CD4-positive, CD25-positive, alpha-beta regulatory T cell (primary cell): ENCODE results near the gene XAF1. TPM values are rescaled to one million over a fixed set of nuclear protein-coding genes. Genes with fewer than 3 reads are reported as not detected.
A peak's percentile ranks its signal among the peaks of the same experiment; 100 is the strongest.
"Not testable (repeated sequence)": the region's sequence is repeated elsewhere in the genome, so short reads cannot be mapped to it uniquely, and the experiment has no call there.

Experiments used
- ATAC-seq, 2 donors: fragments of 150-1000 bp; cut with Tn5 transposase; one replicate each; pipeline ENCODE4 v1.10.0; 2021; ENCODE audit warnings: low read depth in 2 of 2, moderate number of reproducible peaks in 2 of 2, moderate library complexity in 1 of 2
- DNase-seq, 3 donors: peaks; one replicate each; pipeline versions ENCODE4 v3.0.0 to v3.0.0-alpha.2; 2012 to 2022; ENCODE audit warnings: mixed read lengths in 1 of 3
- H3K27ac ChIP-seq: one replicate; pipeline ENCODE4 v1.7.0; 2013; ENCODE audit warnings: mild to moderate bottlenecking, low read length; ENCODE audit not compliant: insufficient read depth, poor library complexity, severe bottlenecking
- H3K27me3 ChIP-seq: one replicate; pipeline ENCODE4 v1.7.0; 2013; ENCODE audit warnings: low read length; ENCODE audit not compliant: control insufficient read depth, insufficient read depth
- H3K36me3 ChIP-seq: one replicate; pipeline ENCODE4 v1.7.0; 2013; ENCODE audit warnings: mild to moderate bottlenecking, low read length, moderate library complexity; ENCODE audit not compliant: control insufficient read depth, insufficient read depth
- H3K4me1 ChIP-seq: 2 replicates; pipeline ENCODE4 v1.7.0; 2013; ENCODE audit warnings: mild to moderate bottlenecking, low read length; ENCODE audit not compliant: insufficient read depth, control insufficient read depth, poor library complexity, severe bottlenecking
- H3K4me3 ChIP-seq: one replicate; pipeline ENCODE4 v1.7.0; 2013; ENCODE audit warnings: low read depth, mild to moderate bottlenecking, low read length, moderate library complexity
- H3K9me3 ChIP-seq, 2 experiments: 1 replicate in 1 of 2; 2 replicates in 1 of 2; pipeline ENCODE4 v1.7.0; 2013; ENCODE audit warnings: low read length in 2 of 2, mild to moderate bottlenecking in 1 of 2, moderate library complexity in 1 of 2; ENCODE audit not compliant: control insufficient read depth in 2 of 2
- H3K27ac Mint-ChIP-seq, 3 donors: one replicate each; pipeline ENCODE4 v1.8.0; 2020 to 2022; ENCODE audit warnings: mild to moderate bottlenecking in 3 of 3, mixed read lengths in 3 of 3, moderate library complexity in 2 of 3
- H3K27me3 Mint-ChIP-seq: one replicate; pipeline ENCODE4 v1.8.0; 2022; ENCODE audit warnings: mild to moderate bottlenecking, mixed read lengths
- H3K36me3 Mint-ChIP-seq: one replicate; pipeline ENCODE4 v1.8.0; 2020; ENCODE audit warnings: mixed read lengths
- H3K4me1 Mint-ChIP-seq, 4 donors: one replicate each; pipeline ENCODE4 v1.8.0; 2020 to 2022; ENCODE audit warnings: mixed read lengths in 4 of 4, mild to moderate bottlenecking in 1 of 4
- H3K4me3 Mint-ChIP-seq, 4 donors: one replicate each; pipeline ENCODE4 v1.8.0; 2020 to 2022; ENCODE audit warnings: mild to moderate bottlenecking in 4 of 4, mixed read lengths in 4 of 4, moderate library complexity in 3 of 4
- H3K9me3 Mint-ChIP-seq, 7 donors: one replicate each; pipeline ENCODE4 v1.8.0; 2020 to 2022; ENCODE audit warnings: mixed read lengths in 7 of 7, mild to moderate bottlenecking in 3 of 7, moderate library complexity in 2 of 7
- polyA plus RNA-seq, 4 donors: library from polyadenylated mRNA; unstranded; fragments of 300-500 nt; fragmentation: Illumina TruSeq; gene quantifications; one replicate each; pipeline ENCODE4 v1.2.3, GENCODE V29; 2021
- total RNA-seq: library from RNA; stranded (reverse); gene quantifications from one replicate; pipeline ENCODE4 v1.2.3, GENCODE V29; 2022

XAF1 gene
- total and polyA plus RNA-seq, 5 donors from 2014 or later = 16.4 to 95.1 (median 28.8) TPM

- Histone ChIP-seq H3K9me3 (no peaks in the 10 kb centered on the region), H3K4me3 (no peak overlapping the region), H3K36me3 (no peaks in the 10 kb centered on the region), H3K4me1 (no peaks in the 10 kb centered on the region), H3K27me3 (peaks cover 6% of the 10 kb centered on the region), H3K27ac (no peak overlapping the region)
- peaks cover 0 to 7% (median 0%) of the 10 kb centered on the region in 7 donors for H3K9me3 Mint-ChIP-seq
- no peak overlapping the region for H3K27ac Mint-ChIP-seq
- H3K27me3 Mint-ChIP-seq = peaks cover 18% of the 10 kb centered on the region
- ATAC-seq (no peak), DNase-seq (no peak)
- no peaks in the 10 kb centered on the region for H3K4me1 Mint-ChIP-seq
- H3K4me3 Mint-ChIP-seq = no peak overlapping the region
- peaks cover 3% of the 10 kb centered on the region for H3K36me3 Mint-ChIP-seq
Observed at GRCh38 chr17:6724009-6724408, 31.8 kb upstream of the XAF1 start.

DNA sequence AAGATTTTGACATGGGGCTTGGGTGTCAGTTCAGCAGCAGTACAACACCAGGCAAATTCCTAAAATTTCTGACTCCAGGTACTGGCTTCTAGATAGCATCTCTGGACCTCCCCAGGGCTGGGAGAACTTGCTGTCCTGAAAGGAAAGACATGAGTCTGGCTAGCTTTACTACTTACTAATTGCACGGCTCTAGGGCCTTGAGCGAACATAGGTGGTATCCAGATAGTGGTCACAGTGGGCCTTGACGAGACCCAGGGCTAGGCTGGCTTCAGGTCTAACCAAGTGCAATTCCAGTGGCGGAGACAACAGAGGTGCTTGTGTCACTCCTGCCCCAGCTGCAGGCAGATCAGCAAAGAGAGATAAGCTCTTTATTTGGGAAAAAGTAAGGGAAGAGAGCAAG lies 26.3 kb upstream of the XAF1 start:
- no peak overlapping the region for H3K27ac ChIP-seq
- H3K36me3 ChIP-seq = no peaks in the 10 kb centered on the region
- Mint-ChIP-seq H3K9me3 (peaks cover 0 to 4% (median 0%) of the 10 kb centered on the region in 7 donors), H3K27me3 (peaks cover 13% of the 10 kb centered on the region), H3K27ac (no peak overlapping the region), H3K36me3 (no peaks in the 10 kb centered on the region), H3K4me3 (no peak overlapping the region), H3K4me1 (no peaks in the 10 kb centered on the region)
- H3K4me3 ChIP-seq = no peak overlapping the region
- no peaks in the 10 kb centered on the region for H3K9me3 ChIP-seq
- no peaks in the 10 kb centered on the region for H3K4me1 ChIP-seq
- DNase-seq (no peak), ATAC-seq (no peak)
- peaks cover 6% of the 10 kb centered on the region for H3K27me3 ChIP-seq

DNA sequence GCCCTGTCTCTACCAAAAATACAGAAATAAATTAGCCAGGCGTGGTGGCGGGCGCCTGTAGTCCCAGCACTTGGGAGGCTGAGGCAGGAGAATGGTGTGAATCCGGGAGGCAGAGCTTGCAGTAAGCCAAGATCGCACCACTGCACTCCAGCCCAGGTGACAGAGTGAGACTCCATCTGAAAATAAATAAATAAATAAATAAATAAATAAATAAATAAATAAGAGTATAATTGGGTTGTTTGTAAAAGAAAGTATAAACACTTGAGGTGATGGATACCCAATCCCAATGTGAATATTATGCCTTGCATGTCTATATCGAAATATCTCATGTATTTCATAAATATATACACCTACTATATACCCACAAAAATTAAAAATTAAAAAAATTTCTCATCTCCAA lies 9.2 kb upstream of the XAF1 start:
- H3K36me3 Mint-ChIP-seq = not testable (repeated sequence)

GRCh38 chr17:6748617-6749016 lies 7.2 kb upstream of the XAF1 start:
- H3K9me3 Mint-ChIP-seq = no peaks in the 10 kb centered on the region
- Histone ChIP-seq H3K4me1 (peaks cover 5% of the 10 kb centered on the region), H3K36me3 (no peaks in the 10 kb centered on the region), H3K9me3 (no peaks in the 10 kb centered on the region), H3K27ac (no peak overlapping the region), H3K4me3 (no peak overlapping the region), H3K27me3 (peaks cover 3% of the 10 kb centered on the region)
- H3K4me3 Mint-ChIP-seq = no peak overlapping the region
- no peaks in the 10 kb centered on the region for H3K36me3 Mint-ChIP-seq
- no peak for ATAC-seq
- no peak for DNase-seq
- peaks cover 0 to 20% (median 6%) of the 10 kb centered on the region in 4 donors for H3K4me1 Mint-ChIP-seq
- H3K27me3 Mint-ChIP-seq = peaks cover 16% of the 10 kb centered on the region
- no peak overlapping the region for H3K27ac Mint-ChIP-seq

More for the DNA sequence above, 9.2 kb upstream of the XAF1 start:
- ATAC-seq, H3K4me1 ChIP-seq, H3K4me3 Mint-ChIP-seq, H3K36me3 ChIP-seq, H3K27ac Mint-ChIP-seq, H3K9me3 ChIP-seq, H3K4me1 Mint-ChIP-seq, H3K27ac ChIP-seq, H3K9me3 Mint-ChIP-seq, DNase-seq, H3K4me3 ChIP-seq: not testable (repeated sequence)
- peaks cover 32% of the 10 kb centered on the region for H3K27me3 Mint-ChIP-seq
- peaks cover 17% of the 10 kb centered on the region for H3K27me3 ChIP-seq

- DNase-seq = peak in 1 of 3 donors; percentile 26
- Mint-ChIP-seq H3K9me3 (no peaks in the 10 kb centered on the region), H3K27ac (no peak overlapping the region)
Observed at GRCh38 chr17:6749519-6749918, 6.3 kb upstream of the XAF1 start.

DNA sequence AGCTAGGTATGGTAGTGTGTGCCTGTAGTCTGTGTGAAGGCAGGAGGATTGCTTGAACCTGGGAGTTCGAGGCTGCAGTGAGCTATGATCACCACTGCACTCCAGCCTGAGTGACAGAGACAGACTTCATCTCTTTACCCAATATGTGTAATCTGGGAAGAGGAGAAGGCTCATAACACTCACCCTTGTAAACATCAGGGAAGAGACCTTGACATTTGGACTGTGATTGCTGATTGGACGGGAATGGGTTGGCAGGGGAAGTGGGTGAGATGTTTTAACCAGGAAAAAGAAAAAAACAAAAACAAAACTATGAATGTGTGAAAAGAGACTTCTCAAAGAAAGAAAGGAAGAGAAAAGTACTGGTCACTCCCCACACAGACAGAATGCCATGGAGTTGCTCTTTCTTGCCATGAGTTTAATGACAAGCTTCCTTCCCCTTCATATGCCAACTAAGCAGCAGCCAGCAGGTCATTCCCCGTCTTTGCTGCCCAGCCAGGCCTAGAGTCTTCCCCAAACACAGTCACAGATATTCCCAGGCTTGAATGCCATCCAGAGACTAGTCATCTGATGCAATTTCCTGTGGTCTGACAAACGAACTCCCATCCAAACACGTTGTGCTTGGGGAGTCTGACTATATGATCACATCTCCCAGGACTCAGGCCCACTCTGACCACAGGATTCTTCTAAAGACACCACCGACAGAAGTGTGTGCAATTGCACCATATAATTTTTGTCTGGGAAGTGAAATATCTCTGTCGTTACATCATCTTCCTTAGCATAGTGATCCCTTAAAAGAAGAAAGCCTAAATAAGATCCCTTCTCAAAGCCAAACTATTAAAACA lies 3.6 kb upstream of the XAF1 start:
- no peak overlapping the region for H3K4me3 ChIP-seq
- no peaks in the 10 kb centered on the region for H3K9me3 Mint-ChIP-seq
- H3K27me3 ChIP-seq = no peaks in the 10 kb centered on the region
- no peaks in the 10 kb centered on the region for H3K9me3 ChIP-seq
- H3K4me1 ChIP-seq = peaks cover 24% of the 10 kb centered on the region
- H3K27me3 Mint-ChIP-seq = peaks cover 10% of the 10 kb centered on the region
- H3K36me3 Mint-ChIP-seq = peaks cover 5% of the 10 kb centered on the region
- peak overlapping the region; percentile 33 to 85 (median 73) for H3K27ac Mint-ChIP-seq
- no peak overlapping the region for H3K27ac ChIP-seq
- DNase-seq (no peak), ATAC-seq (no peak)
- H3K4me1 Mint-ChIP-seq = peaks cover 0 to 33% (median 22%) of the 10 kb centered on the region in 4 donors
- H3K36me3 ChIP-seq = no peaks in the 10 kb centered on the region
- H3K4me3 Mint-ChIP-seq = peak overlapping the region in 3 of 4 donors; percentile 39 to 76 (median 60)

More at GRCh38 chr17:6749519-6749918, 6.3 kb upstream of the XAF1 start:
- no peak for ATAC-seq
- H3K9me3 ChIP-seq = no peaks in the 10 kb centered on the region
- no peaks in the 10 kb centered on the region for H3K36me3 ChIP-seq
- H3K36me3 Mint-ChIP-seq = no peaks in the 10 kb centered on the region
- H3K4me3 ChIP-seq = no peak overlapping the region
- H3K27me3 Mint-ChIP-seq = peaks cover 16% of the 10 kb centered on the region
- H3K4me1 Mint-ChIP-seq = peaks cover 0 to 22% (median 7%) of the 10 kb centered on the region in 4 donors
- H3K27ac ChIP-seq = no peak overlapping the region
- peaks cover 3% of the 10 kb centered on the region for H3K27me3 ChIP-seq
- H3K4me1 ChIP-seq = peaks cover 5% of the 10 kb centered on the region
- H3K4me3 Mint-ChIP-seq = no peak overlapping the region

DNA sequence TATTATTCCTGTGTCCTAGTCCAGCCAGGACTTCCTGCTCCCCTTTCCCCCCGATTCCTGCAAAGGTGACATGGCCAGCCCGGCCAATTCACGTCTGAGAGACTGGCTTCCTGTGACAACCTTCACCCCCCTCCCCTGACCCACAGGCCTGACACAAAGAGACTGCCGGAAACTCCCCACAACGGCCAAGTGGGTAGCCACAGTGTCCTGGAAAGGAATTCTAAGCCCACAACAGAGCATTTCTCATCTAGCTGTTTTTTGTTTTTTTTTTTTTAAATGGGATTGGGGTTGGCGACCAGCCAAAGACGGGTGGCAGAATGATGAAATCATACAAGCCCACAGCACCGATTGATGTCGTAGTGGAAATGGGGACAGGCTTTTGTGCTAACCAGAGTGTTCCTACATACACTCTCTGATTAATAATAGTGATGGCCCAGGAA lies 2.8 kb upstream of the XAF1 start:
- peaks cover 10% of the 10 kb centered on the region for H3K27me3 Mint-ChIP-seq
- Histone ChIP-seq H3K9me3 (no peaks in the 10 kb centered on the region), H3K27me3 (no peaks in the 10 kb centered on the region), H3K36me3 (peaks cover 2% of the 10 kb centered on the region), H3K4me1 (peaks cover 31% of the 10 kb centered on the region), H3K4me3 (no peak overlapping the region), H3K27ac (no peak overlapping the region)
- H3K27ac Mint-ChIP-seq = peak overlapping the region; percentile 33 to 85 (median 79)
- DNase-seq (peak in 1 of 3 donors; percentile 28), ATAC-seq (no peak)
- H3K36me3 Mint-ChIP-seq = peaks cover 12% of the 10 kb centered on the region
- peaks cover 0 to 40% (median 29%) of the 10 kb centered on the region in 4 donors for H3K4me1 Mint-ChIP-seq
- H3K9me3 Mint-ChIP-seq = no peaks in the 10 kb centered on the region
- H3K4me3 Mint-ChIP-seq = peak overlapping the region; percentile 39 to 76 (median 64)
